Type B pancreatic cell (in vitro differentiated cells): ENCODE results near the gene FCHSD1. TPM values are rescaled to one million over a fixed set of nuclear protein-coding genes. Genes with fewer than 3 reads are reported as not detected.
A peak's percentile ranks its signal among the peaks of the same experiment; 100 is the strongest.

Experiments
- DNase-seq: peaks from one replicate; pipeline ENCODE4 v3.0.0; 2021; ENCODE audit warnings: mixed read lengths; ENCODE audit not compliant: unreplicated experiment; ENCODE audit errors: extremely low spot score
- H3K27ac Mint-ChIP-seq: 2 replicates; pipeline ENCODE4 v1.8.0; 2021; ENCODE audit warnings: mild to moderate bottlenecking, mixed read lengths
- H3K27me3 Mint-ChIP-seq: 2 replicates; pipeline ENCODE4 v1.8.0; 2021; ENCODE audit warnings: mixed read lengths
- H3K36me3 Mint-ChIP-seq: 2 replicates; pipeline ENCODE4 v1.8.0; 2021; ENCODE audit warnings: mixed read lengths
- H3K4me1 Mint-ChIP-seq: one replicate; pipeline ENCODE4 v1.8.0; 2021; ENCODE audit warnings: mixed read lengths; ENCODE audit not compliant: unreplicated experiment
- H3K4me3 Mint-ChIP-seq: 2 replicates; pipeline ENCODE4 v1.8.0; 2021; ENCODE audit warnings: mild to moderate bottlenecking, mixed read lengths
- H3K9me3 Mint-ChIP-seq: 2 replicates; pipeline ENCODE4 v1.8.0; 2021; ENCODE audit warnings: mixed read lengths
- CTCF ChIP-seq: fragments of 200-600 bp; sonication (generic); conservative IDR thresholded peaks from 2 replicates; pipeline ENCODE4 v1.5.0; 2021; ENCODE audit warnings: antibody characterized with exemption, mild to moderate bottlenecking
- total RNA-seq: library from RNA; stranded (reverse); gene quantifications from 2 replicates; pipeline ENCODE4 v1.2.1, GENCODE V29; 2021; ENCODE audit warnings: low replicate concordance

Gene FCHSD1
- total RNA-seq, 1 donor from 2014 or later = 29.4 TPM

GRCh38 chr5:141638771-141639170, 12.4 kb downstream of the FCHSD1 start:
- no peak for TF ChIP-seq CTCF
- peaks cover 15% of the 10 kb centered on the region for H3K4me1 Mint-ChIP-seq
- peaks cover 5% of the 10 kb centered on the region for H3K36me3 Mint-ChIP-seq
- H3K27me3 Mint-ChIP-seq = peaks cover 5% of the 10 kb centered on the region
- no peaks in the 10 kb centered on the region for H3K9me3 Mint-ChIP-seq
- DNase-seq = no peak
- peak overlapping the region; percentile 73 for H3K27ac Mint-ChIP-seq
- H3K4me3 Mint-ChIP-seq = peak overlapping the region; percentile 80

DNA sequence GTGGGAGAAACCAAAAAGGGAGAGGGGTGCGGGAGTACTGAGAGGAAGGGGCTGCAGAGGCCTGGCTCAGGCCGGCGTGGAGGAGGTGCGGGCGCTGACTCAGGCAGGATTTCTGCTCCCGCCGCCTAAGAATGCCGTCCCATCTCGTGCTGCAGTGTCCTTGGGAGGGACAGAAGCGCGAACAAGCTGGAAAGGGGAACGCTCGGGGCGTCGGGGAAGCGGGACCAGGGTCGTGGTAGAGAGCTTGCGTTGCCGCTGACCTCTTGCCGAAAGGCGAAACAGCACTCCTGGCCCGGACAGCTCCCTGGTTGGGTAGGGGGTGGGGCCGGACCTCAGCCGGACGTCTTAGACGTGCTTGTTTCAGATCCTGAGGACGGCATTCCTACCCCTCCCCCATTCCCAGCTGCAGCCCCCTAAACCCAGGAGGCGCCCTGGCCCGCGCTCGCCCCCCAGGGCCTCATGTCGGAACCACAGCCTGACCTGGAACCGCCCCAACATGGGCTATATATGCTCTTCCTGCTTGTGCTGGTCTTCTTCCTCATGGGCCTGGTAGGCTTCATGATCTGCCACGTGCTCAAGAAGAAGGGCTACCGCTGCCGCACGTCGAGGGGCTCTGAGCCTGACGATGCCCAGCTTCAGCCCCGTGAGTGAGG, 13.3 kb downstream of the FCHSD1 start:
- Mint-ChIP-seq H3K27me3 (peaks cover 5% of the 10 kb centered on the region), H3K27ac (peak overlapping the region; percentile 73), H3K4me1 (peaks cover 15% of the 10 kb centered on the region), H3K4me3 (peak overlapping the region; percentile 80), H3K9me3 (no peaks in the 10 kb centered on the region), H3K36me3 (peaks cover 5% of the 10 kb centered on the region)
- peak; percentile 76 for DNase-seq
- peak; percentile 62 for TF ChIP-seq CTCF

DNA sequence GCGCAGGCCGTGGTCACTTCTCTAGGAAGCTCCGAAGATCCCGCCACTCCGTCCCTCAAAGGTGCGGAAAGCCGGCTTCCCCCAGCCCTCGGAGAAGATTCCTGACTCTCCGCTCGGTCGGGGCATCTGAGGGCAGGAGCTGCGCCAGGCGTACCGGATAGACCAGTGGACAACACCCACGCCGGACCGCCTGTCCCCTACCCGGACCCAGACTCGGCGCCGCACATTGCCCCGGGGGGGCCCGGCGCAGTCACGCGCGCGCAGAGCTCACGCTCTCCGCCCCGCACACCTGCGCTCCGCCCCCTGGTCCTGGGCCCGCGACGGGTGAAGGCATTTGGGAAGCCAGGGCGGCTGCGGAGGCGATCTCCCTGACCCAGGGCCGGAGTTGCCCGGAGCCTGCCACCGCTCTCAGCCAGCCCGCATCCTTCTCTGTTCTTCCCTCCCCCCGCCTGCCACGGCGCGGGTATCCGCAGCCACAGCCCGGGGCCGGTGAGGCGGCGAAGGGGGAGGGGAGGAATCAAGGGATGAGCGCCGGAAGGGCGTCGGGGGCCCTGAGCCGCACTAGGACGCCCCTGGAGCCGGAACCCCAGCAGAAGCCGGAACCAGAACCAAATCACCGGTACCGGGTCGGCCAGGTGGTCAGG, 14.0 kb downstream of the FCHSD1 start:
- Mint-ChIP-seq H3K4me3 (peak overlapping the region; percentile 96), H3K4me1 (peaks cover 15% of the 10 kb centered on the region), H3K9me3 (no peaks in the 10 kb centered on the region), H3K27ac (peak overlapping the region; percentile 46), H3K36me3 (peaks cover 5% of the 10 kb centered on the region), H3K27me3 (peaks cover 5% of the 10 kb centered on the region)
- no peak for TF ChIP-seq CTCF
- DNase-seq = peak; percentile 70

- peak; percentile 98 for DNase-seq
- H3K4me1 Mint-ChIP-seq = peaks cover 15% of the 10 kb centered on the region
- H3K9me3 Mint-ChIP-seq = no peaks in the 10 kb centered on the region
- peak within 1 kb of the TSS; percentile 96 for H3K4me3 Mint-ChIP-seq
- H3K27me3 Mint-ChIP-seq = peaks cover 5% of the 10 kb centered on the region
- peaks cover 5% of the 10 kb centered on the region for H3K36me3 Mint-ChIP-seq
- H3K27ac Mint-ChIP-seq = peak within 1 kb of the TSS; percentile 93
- TF ChIP-seq CTCF = no peak
Measured at GRCh38 chr5:141636413-141637122, 14.7 kb downstream of the FCHSD1 start, which contains the start of the genes HDAC3 and RELL2. HDAC3 (minus strand) TSS chr5:141636849; CDS start chr5:141636790, 59 bp downstream. RELL2 (plus strand) TSS chr5:141636997; CDS start chr5:141638226, 1,229 bp downstream.

DNA sequence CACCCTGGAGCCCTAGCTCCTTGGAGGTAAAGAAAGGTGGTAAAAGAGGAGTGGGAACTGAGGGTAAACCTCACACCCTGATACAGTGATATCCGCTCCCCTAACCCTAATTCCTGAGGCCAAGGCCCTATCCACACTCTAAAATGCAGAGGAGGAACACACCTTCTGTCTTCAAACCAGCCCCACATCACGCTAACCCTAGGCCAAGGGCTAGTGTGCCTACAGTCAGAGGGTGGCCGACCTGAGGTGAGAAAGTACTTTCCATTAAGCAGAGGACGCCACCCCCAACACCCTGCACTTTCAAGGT, 15.2 kb downstream of the FCHSD1 start:
- Mint-ChIP-seq H3K27me3 (peaks cover 5% of the 10 kb centered on the region), H3K9me3 (no peaks in the 10 kb centered on the region), H3K4me3 (peak overlapping the region; percentile 96), H3K4me1 (peaks cover 15% of the 10 kb centered on the region), H3K27ac (peak overlapping the region; percentile 93), H3K36me3 (peaks cover 5% of the 10 kb centered on the region)
- TF ChIP-seq CTCF = no peak
- DNase-seq = no peak
